ENCODE data around the gene MED12L.

GRCh38 chr3:151135541-151136337, 50.3 kb downstream of the MED12L start:
- TF ChIP-seq STAT1 (conservative IDR thresholded peaks at IDR 0.05), result no peak
- TF ChIP-seq CTCF (IDR thresholded peaks at IDR 0.05 in 2 of 3, conservative IDR thresholded peaks at IDR 0.05 in 1 of 3; ENCODE audit: control insufficient read depth in 2 of 3, extremely low read depth in 1 of 3, insufficient read depth in 1 of 3, low read depth in 3 of 3, low read length in 3 of 3), result no peak
- TF ChIP-seq CBX3 (IDR thresholded peaks at IDR 0.05; ENCODE audit: borderline replicate concordance, low read depth), result no peak
- no peak for TF ChIP-seq TCF12 (IDR thresholded peaks at IDR 0.05; ENCODE audit: low read depth, low read length)
- no peak for TF ChIP-seq HDAC6 (IDR thresholded peaks at IDR 0.05; ENCODE audit: unreplicated experiment)
- TF ChIP-seq SMC3 (IDR thresholded peaks at IDR 0.05; ENCODE audit: borderline replicate concordance, low read length), result no peak
- no peak for TF ChIP-seq ZNF592 (IDR thresholded peaks at IDR 0.05)
- no peak for TF ChIP-seq EP300 (IDR thresholded peaks at IDR 0.05; ENCODE audit: borderline replicate concordance in 1 of 2, control insufficient read depth in 1 of 2, low read depth in 2 of 2, low read length in 2 of 2)

Measured in GM12878 (cell line).